K562 (cell line): ENCODE measurements around the gene PLEKHM3. TPM values are rescaled to one million over a fixed set of nuclear protein-coding genes. Genes with fewer than 3 reads are reported as not detected.

Experiments
- ATAC-seq: fragments of 200-7000 bp; cut with Tn5 transposase; 3 replicates; pipeline ENCODE4 v1.9.1; 2020; ENCODE audit warnings: moderate library complexity
- BruUV-seq: library from RNA; stranded (reverse); fragments of 400-500 nt; replicated peaks from 2 replicates; lab custom pipeline; 2021; lab: Mats Ljungman, UMichigan
- CTCF ChIA-PET: fragments of 300-600 bp; formaldehyde crosslinking; extraction: SDS; loops from one replicate; lab custom pipeline; 2021; ENCODE audit warnings: low intra/inter-chr PET ratio; lab: Yijun Ruan, JAX
- POLR2A ChIA-PET: fragments of 300-600, 350-650 bp; sonication (Branson Sonifier 250); formaldehyde crosslinking; extraction: SDS; loops from one replicate; lab custom pipeline; 2021; ENCODE audit warnings: antibody characterized with exemption, inconsistent platforms; lab: Yijun Ruan, JAX
- DNase-seq, 4 experiments: peaks; one replicate each; pipeline versions ENCODE4 v3.0.0 to v3.0.0-alpha.2; 2011 to 2018; ENCODE audit warnings: low spot score in 3 of 4, mixed read lengths in 3 of 4; ENCODE audit errors: extremely low read depth in 1 of 4
- FAIRE-seq: peaks from 2 replicates; lab custom pipeline; 2011; peaks lifted over from hg19 to GRCh38; lab: Jason Lieb, UNC
- H2AFZ ChIP-seq: 2 replicates; pipeline ENCODE4 v1.6.0; 2011; ENCODE audit warnings: low read depth, low read length, control low read depth, inconsistent platforms
- H3K27ac ChIP-seq: fragments of 200-600 bp; 3 replicates; pipeline ENCODE4 v1.8.0; 2011; ENCODE audit warnings: low read depth, mild to moderate bottlenecking, control low read depth, inconsistent platforms, low read length, moderate library complexity, mixed read lengths; ENCODE audit errors: extremely low read depth
- H3K27me3 ChIP-seq, 2 experiments: fragments of 300-600 bp in 1 of 2; 2 replicates in 1 of 2; 3 replicates in 1 of 2; pipeline versions ENCODE4 v1.6.0 to v1.8.0; 2011; ENCODE audit warnings: inconsistent platforms in 2 of 2, low read length in 2 of 2, mild to moderate bottlenecking in 1 of 2, mixed read lengths in 1 of 2, moderate library complexity in 1 of 2; ENCODE audit not compliant: control insufficient read depth in 2 of 2, insufficient read depth in 2 of 2
- H3K36me3 ChIP-seq: fragments of 300-600 bp; 3 replicates; pipeline ENCODE4 v1.8.0; 2011; ENCODE audit warnings: mild to moderate bottlenecking, low read length, inconsistent platforms; ENCODE audit not compliant: control insufficient read depth, insufficient read depth
- H3K4me1 ChIP-seq, 2 experiments: fragments of 200-600 bp in 1 of 2; replicated peaks in 1 of 2; 2 replicates in 1 of 2; 3 replicates in 1 of 2; pipeline versions ENCODE4 v1.5.1 to v1.8.0; 2011; ENCODE audit warnings: inconsistent platforms in 2 of 2, low read length in 2 of 2, mild to moderate bottlenecking in 1 of 2, mixed read lengths in 1 of 2, moderate library complexity in 1 of 2; ENCODE audit not compliant: control insufficient read depth in 2 of 2, insufficient read depth in 2 of 2
- H3K4me2 ChIP-seq: 2 replicates; pipeline ENCODE4 v1.6.1; 2011; ENCODE audit warnings: low read length, control low read depth, inconsistent platforms, mixed read lengths; ENCODE audit not compliant: insufficient read depth
- H3K4me3 ChIP-seq: fragments of 200-600 bp; sonication (generic), shearing (Covaris generic); 2 replicates; pipeline ENCODE4 v1.5.1; 2016; ENCODE audit warnings: control low read depth, inconsistent platforms
- H3K79me2 ChIP-seq: fragments of 200-600 bp; 3 replicates; pipeline ENCODE4 v1.8.0; 2011; ENCODE audit warnings: low read length, inconsistent platforms; ENCODE audit not compliant: control insufficient read depth, insufficient read depth
- H3K9ac ChIP-seq, 2 experiments: 2 replicates each; pipeline versions ENCODE4 v1.6.0 to v1.6.1; 2011; ENCODE audit warnings: low read depth in 2 of 2, low read length in 2 of 2, control low read depth in 1 of 2, inconsistent platforms in 1 of 2, mild to moderate bottlenecking in 1 of 2, mixed read lengths in 1 of 2; ENCODE audit not compliant: insufficient read depth in 1 of 2
- H3K9me1 ChIP-seq: one replicate; pipeline ENCODE4 v1.6.0; 2011; ENCODE audit warnings: inconsistent platforms, mild to moderate bottlenecking, low read length, moderate library complexity; ENCODE audit not compliant: control insufficient read depth, insufficient read depth
- H3K9me3 ChIP-seq: replicated peaks from 2 replicates; pipeline ENCODE4 v1.5.1; 2011; ENCODE audit warnings: low read depth, low read length, inconsistent platforms; ENCODE audit not compliant: control insufficient read depth, insufficient read depth
- H4K20me1 ChIP-seq: replicated peaks from 2 replicates; pipeline ENCODE4 v1.6.1; 2011; ENCODE audit warnings: low read length, inconsistent platforms, mixed read lengths; ENCODE audit not compliant: control insufficient read depth, insufficient read depth
- CBX1 ChIP-seq: sonication (generic); IDR thresholded peaks from 2 replicates; pipeline ENCODE4 v1.6.1; 2016; ENCODE audit warnings: antibody characterized with exemption, low read depth, mild to moderate bottlenecking
- CEBPB ChIP-seq: fragments of 450-650 bp; IDR thresholded peaks from 2 replicates; pipeline ENCODE4 v1.6.1; 2016; ENCODE audit warnings: missing genetic modification characterization, missing compliant biosample characterization
- CEBPG ChIP-seq, 3 experiments: fragments of 200-800 bp in 1 of 3; sonication (Bioruptor generic) in 1 of 3; sonication (generic) in 1 of 3; formaldehyde crosslinking in 1 of 3; IDR thresholded peaks in 2 of 3; conservative IDR thresholded peaks in 1 of 3; 2 replicates each; pipeline versions ENCODE4 v1.6.1 to v1.8.0; 2016 to 2022; ENCODE audit warnings: missing compliant biosample characterization in 2 of 3, missing genetic modification characterization in 2 of 3, mild to moderate bottlenecking in 1 of 3, missing genetic modification reagents in 1 of 3
- FOXO4 ChIP-seq: fragments of 450-650 bp; formaldehyde crosslinking; IDR thresholded peaks from 2 replicates; pipeline ENCODE4 v1.4.0; 2020; ENCODE audit warnings: mild to moderate bottlenecking, moderate library complexity
- GABPA ChIP-seq: fragments of 200-800 bp; sonication (Bioruptor generic); conservative IDR thresholded peaks from 2 replicates; pipeline ENCODE4 v1.6.1; 2016; ENCODE audit warnings: low read depth, missing genetic modification characterization, missing compliant biosample characterization
- IRF2 ChIP-seq: sonication (generic); formaldehyde crosslinking; IDR thresholded peaks from 2 replicates; pipeline ENCODE4 v1.8.1; 2022; ENCODE audit warnings: mild to moderate bottlenecking, missing genetic modification reagents
- NCOR1 ChIP-seq: fragments of 450-650 bp; IDR thresholded peaks from 2 replicates; pipeline ENCODE4 v1.6.1; 2016; ENCODE audit warnings: mild to moderate bottlenecking, moderate library complexity
- TSC22D4 ChIP-seq: fragments of 450-650 bp; IDR thresholded peaks from 2 replicates; pipeline ENCODE4 v1.6.1; 2016; ENCODE audit warnings: missing genetic modification characterization, missing biosample characterization, control low read depth
- YY1 ChIP-seq, 3 experiments: IDR thresholded peaks; 2 replicates each; pipeline ENCODE4 v1.6.1; 2011; ENCODE audit warnings: low read length in 2 of 3, mild to moderate bottlenecking in 2 of 3, moderate library complexity in 2 of 3, borderline replicate concordance in 1 of 3, control low read depth in 1 of 3, low read depth in 1 of 3; ENCODE audit not compliant: insufficient read depth in 3 of 3, insufficient replicate concordance in 2 of 3, control insufficient read depth in 1 of 3, insufficient read length in 1 of 3; ENCODE audit errors: extremely low read depth in 1 of 3
- ZBTB7A ChIP-seq: IDR thresholded peaks from 2 replicates; pipeline ENCODE4 v1.6.1; 2011; ENCODE audit warnings: low read depth, mild to moderate bottlenecking, low read length, moderate library complexity, borderline replicate concordance; ENCODE audit not compliant: control insufficient read depth
- ZNF444 ChIP-seq: fragments of 250-450 bp; sonication (Bioruptor Pico); IDR thresholded peaks from 2 replicates; pipeline ENCODE4 v1.4.0; 2020; ENCODE audit warnings: mild to moderate bottlenecking, moderate library complexity
- ZNF512 ChIP-seq: IDR thresholded peaks from 2 replicates; pipeline ENCODE4 v1.6.1; 2016; ENCODE audit warnings: missing genetic modification characterization, missing compliant biosample characterization
- ZNF699 ChIP-seq: fragments of 250-450 bp; sonication (Bioruptor Pico); IDR thresholded peaks from 2 replicates; pipeline ENCODE4 v1.8.0; 2021; ENCODE audit warnings: mild to moderate bottlenecking, moderate library complexity; ENCODE audit not compliant: insufficient replicate concordance
- WGBS: fragments of 100-300 bp; shearing (Covaris generic); methylation state at CpG from one replicate; pipeline ENCODE4 v1.1.6; 2016; ENCODE audit warnings: low coverage, mixed read lengths; ENCODE audit not compliant: insufficient coverage; ENCODE audit errors: missing lambda C conversion rate; 5-methylcytosine and 5-hydroxymethylcytosine counted together
- in situ Hi-C: fragments of 300-500 bp; cut with MboI; formaldehyde crosslinking; loops from 4 replicates; pipeline ENCODE4 v1.15.0; 2018; ENCODE audit warnings: inconsistent platforms, mixed read lengths
- intact Hi-C: fragments of 100-400 bp; cut with micrococcal nuclease; formaldehyde crosslinking; loops from 2 replicates; pipeline ENCODE4 v1.14.2; 2022
- polyA plus RNA-seq, 8 experiments: library from polyadenylated mRNA; depleted of rRNA in 4 of 8; stranded (reverse) in 5 of 8; unstranded in 3 of 8; fragments of >200 nt; fragmentation: Nextera tagmentation in 2 of 8; fragmentation: Illumina TruSeq in 1 of 8; extraction: Ambion mirVana in 2 of 8; extraction: Trizol in 1 of 8; gene quantifications; 2 replicates each; pipeline versions ENCODE4 v1.2.1 to v1.2.3, GENCODE V29; 2011 to 2014; ENCODE audit warnings: inconsistent platforms in 1 of 8, missing spikeins in 1 of 8
- total RNA-seq, 7 experiments: library from RNA; depleted of rRNA in 6 of 7; stranded (reverse); fragments of >200 nt in 6 of 7; fragmentation: Illumina TruSeq in 2 of 7; extraction: Trizol in 2 of 7; gene quantifications; 2 replicates each; pipeline versions ENCODE4 v1.2.1 to v1.2.3, GENCODE V29; 2011 to 2021; ENCODE audit warnings: low replicate concordance in 1 of 7

The PLEKHM3 gene
- total and polyA plus RNA-seq, 9 of the 15 experiments (the other 6 are each of a cell fraction or from before 2014, with no cell fraction given), result 0.24 to 1.6 (median 1.0) TPM

DNA sequence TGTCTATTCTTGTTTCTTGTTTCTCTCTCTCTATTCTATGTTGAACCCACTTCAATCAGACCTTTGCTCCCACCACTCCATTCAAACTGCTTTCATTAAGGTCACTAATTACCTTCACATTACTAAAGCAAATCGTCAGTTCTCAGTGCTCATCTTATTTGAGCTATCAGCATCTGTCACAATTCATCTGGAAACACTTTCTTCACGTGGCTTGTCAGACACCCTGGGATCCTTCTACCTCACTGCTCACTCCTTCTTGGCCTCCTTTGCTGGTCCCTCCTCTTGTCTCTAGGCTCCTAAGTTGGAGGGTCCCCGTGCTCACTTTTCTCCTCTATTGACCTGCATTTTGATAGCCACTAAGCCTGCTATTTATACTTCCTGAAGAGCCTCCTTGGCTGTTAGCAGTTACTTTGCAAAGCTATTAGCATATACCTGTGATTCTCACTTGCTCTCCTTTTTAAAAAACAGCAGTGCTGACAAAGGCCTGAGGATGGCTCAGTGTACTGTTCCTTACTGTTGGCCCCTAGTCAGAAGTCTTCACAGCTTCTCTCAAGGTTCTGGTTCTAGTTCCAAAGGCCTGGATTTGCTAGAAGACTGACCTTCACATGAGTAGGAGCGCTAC, 80.2 kb downstream of the PLEKHM3 start (continued):
- no peak for TF ChIP-seq ZNF512 (tag)
- TF ChIP-seq ZNF699, result no peak
- TF ChIP-seq IRF2 (CRISPR knock-in tag), result no peak
- TF ChIP-seq CBX1, result no peak
- TF ChIP-seq, all 486 proteins: peak for 0

DNA sequence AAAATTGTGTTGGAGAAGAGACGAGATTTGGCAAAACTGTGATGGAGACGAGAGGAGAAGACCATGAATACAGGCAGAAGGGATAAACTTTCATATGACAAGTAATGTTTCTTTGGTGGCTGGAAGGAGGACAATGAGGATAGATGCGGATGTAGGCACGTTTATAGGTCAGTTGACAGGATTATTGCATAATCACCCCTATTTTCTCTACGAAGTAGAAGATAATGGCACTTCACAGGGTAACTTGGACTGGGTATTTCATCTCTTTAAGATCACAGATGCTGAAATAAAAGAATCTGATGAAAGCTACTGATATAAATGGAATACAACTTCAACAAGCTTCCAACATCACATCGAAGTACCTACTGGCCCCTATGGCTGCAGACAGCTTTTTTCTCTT, 81.0 kb downstream of the PLEKHM3 start:
- intact Hi-C loops, result no loop called here
- Histone ChIP-seq H3K4me3 (no peak overlapping the region), H3K9me3 (no peaks in the 10 kb centered on the region), H3K79me2 (no peaks in the 10 kb centered on the region), H3K9ac (no peak overlapping the region), H3K9me1 (no peaks in the 10 kb centered on the region), H2AFZ (no peak overlapping the region), H3K27me3 (no peaks in the 10 kb centered on the region), H3K4me2 (no peak overlapping the region), H3K27ac (no peak overlapping the region), H3K36me3 (no peaks in the 10 kb centered on the region), H4K20me1 (no peaks in the 10 kb centered on the region)
- ATAC-seq (no peak), DNase-seq (no peak)
- POLR2A ChIA-PET, result interaction anchor here (0.9 kb wide), 1 partner anchor 8 kb away, joined by 3 read pairs; no protein-coding TSS in a partner anchor
- BruUV-seq, result no TSS peak
- WGBS, result 28% methylated on average over 6 of the region's 6 CpGs
- peak; percentile 48; the same call in 1 of the 2 replicates for TF ChIP-seq CEBPB (tag)
- no peak for TF ChIP-seq ZBTB7A
- no peak for TF ChIP-seq TSC22D4 (tag)
- TF ChIP-seq GABPA, result no peak
- no peak for TF ChIP-seq YY1 (IDR thresholded peaks at IDR 0.05; ENCODE audit: borderline replicate concordance in 1 of 3, control insufficient read depth in 1 of 3, extremely low read depth in 1 of 3, insufficient read depth in 3 of 3, insufficient read length in 1 of 3, insufficient replicate concordance in 2 of 3, low read depth in 1 of 3, low read length in 2 of 3)
- no peak for TF ChIP-seq NCOR1
- no peak for TF ChIP-seq FOXO4 (CRISPR knock-in tag)
- no peak for TF ChIP-seq ZNF444 (CRISPR knock-in tag)
- no peak for TF ChIP-seq CEBPG (CRISPR knock-in tag; IDR thresholded peaks at IDR 0.05)
- peak; percentile 16 to 52; a peak in 2 of 4 replicates for TF ChIP-seq CEBPG (tag; conservative IDR thresholded peaks at IDR 0.05 in 1 of 2, IDR thresholded peaks at IDR 0.05 in 1 of 2)
- TF ChIP-seq, all 486 proteins: peak for 2
- in situ Hi-C loops, result no loop called here
- H3K4me1 ChIP-seq, result no peaks in the 10 kb centered on the region
- CTCF ChIA-PET, result no interaction called here
- FAIRE-seq, result no peak
